22Rv1 (cell line): ENCODE results near the gene HMGN4.

ENCODE experiments used
- H3K27ac ChIP-seq: fragments of 450-650 bp; 2 replicates; pipeline ENCODE4 v1.5.1; 2017
- ZFX ChIP-seq: fragments of 450-650 bp; IDR thresholded peaks from 2 replicates; pipeline ENCODE4 v1.6.1; 2017; ENCODE audit warnings: antibody characterized with exemption, borderline replicate concordance
- TF ChIP-seq, protein P1 (sequence below): fragments of 450-650 bp; IDR thresholded peaks from 2 replicates; pipeline ENCODE4 v1.5.1; 2017; ENCODE audit warnings: mild to moderate bottlenecking

The HMGN4 gene

DNA sequence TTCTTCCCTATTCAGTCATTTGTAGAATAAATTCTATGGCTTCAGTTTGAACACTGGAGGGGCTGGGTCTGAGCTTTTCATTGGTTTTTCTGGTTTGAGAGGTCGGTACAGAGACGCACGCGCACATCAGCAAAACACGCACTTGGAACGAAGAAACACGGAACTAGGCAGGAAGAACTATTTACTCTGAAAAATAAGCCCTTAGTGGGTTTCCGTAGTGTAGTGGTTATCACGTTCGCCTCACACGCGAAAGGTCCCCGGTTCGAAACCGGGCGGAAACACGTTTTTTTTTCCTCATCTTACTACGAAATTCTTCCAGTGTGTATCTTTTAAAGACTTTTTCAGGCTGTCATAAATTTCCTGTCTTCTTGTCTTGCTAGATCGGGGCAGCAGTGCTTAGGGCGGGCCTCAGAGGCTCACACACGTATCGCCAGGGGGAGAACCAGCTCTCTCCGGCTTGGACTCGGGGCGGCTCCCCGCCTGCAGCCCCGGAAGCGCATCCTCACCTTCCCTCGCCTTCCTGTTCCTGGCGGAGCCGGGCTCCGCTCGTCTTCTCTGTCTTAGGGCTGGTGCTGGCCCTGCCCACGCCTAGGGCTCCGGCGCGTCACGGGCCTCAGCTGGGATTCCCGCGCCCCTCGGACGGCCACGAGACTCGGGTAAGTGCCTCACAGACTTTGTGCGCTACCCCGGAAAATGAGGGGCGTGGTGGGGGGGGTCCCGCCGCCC, at the start of gene HMGN4:
TSS of gene HMGN4 (plus strand) at position 521 of the 726 bp plus-strand sequence. CDS start 6,841 bp downstream, outside the sequence.
- H3K27ac ChIP-seq = peak within 1 kb of the TSS; percentile 97

DNA sequence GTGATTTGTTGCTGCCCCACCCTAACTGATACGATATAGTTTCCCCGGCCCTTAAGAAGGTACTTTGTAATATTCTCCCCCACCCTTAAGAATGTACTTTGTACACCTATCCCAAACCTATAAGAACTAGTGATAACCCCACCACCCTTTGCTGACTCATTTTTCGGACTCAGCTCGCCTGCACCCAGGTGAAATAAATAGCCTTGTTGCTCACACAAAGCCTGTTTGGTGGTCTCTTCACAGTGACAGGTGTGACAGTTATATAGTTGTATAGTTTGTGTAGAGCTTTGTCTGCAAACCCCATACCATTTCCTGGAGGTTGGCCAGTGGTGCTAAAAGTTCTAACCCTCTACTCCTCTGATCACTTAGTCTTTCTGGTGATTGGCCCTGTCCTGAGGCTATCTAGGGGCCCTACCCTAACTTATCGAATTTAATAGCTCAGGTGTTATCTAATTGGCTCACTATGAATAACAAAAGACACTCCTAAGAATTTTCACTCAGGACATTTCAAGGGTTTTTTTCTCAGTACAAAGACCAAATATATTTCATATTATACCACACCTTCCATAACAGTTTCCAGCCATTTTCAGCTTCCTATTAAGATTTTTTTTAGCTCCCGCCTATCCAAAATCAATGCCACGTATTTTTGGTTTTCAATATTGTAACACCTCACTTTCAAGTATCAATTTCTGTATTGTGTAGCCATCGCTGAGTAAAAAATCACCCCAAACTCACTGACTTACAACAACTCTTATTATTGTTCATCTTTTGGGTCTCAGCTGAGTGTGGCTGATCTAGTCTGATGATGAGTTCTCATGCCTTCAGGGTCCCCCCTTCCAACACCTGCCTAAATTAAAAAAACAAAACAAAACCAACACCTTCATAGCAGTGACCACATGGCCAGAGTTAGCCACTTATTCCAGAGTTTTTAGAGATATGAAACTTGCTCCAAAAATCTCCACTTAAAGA, 47.9 kb upstream of the HMGN4 start:
- no peak for TF ChIP-seq ZFX
- TF ChIP-seq, protein P1, sequence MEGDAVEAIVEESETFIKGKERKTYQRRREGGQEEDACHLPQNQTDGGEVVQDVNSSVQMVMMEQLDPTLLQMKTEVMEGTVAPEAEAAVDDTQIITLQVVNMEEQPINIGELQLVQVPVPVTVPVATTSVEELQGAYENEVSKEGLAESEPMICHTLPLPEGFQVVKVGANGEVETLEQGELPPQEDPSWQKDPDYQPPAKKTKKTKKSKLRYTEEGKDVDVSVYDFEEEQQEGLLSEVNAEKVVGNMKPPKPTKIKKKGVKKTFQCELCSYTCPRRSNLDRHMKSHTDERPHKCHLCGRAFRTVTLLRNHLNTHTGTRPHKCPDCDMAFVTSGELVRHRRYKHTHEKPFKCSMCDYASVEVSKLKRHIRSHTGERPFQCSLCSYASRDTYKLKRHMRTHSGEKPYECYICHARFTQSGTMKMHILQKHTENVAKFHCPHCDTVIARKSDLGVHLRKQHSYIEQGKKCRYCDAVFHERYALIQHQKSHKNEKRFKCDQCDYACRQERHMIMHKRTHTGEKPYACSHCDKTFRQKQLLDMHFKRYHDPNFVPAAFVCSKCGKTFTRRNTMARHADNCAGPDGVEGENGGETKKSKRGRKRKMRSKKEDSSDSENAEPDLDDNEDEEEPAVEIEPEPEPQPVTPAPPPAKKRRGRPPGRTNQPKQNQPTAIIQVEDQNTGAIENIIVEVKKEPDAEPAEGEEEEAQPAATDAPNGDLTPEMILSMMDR = no peak
- H3K27ac ChIP-seq = no peak overlapping the region

More for the DNA sequence above, at the start of gene HMGN4:
- no peak for TF ChIP-seq ZFX
- TF ChIP-seq, protein P1 = no peak

DNA sequence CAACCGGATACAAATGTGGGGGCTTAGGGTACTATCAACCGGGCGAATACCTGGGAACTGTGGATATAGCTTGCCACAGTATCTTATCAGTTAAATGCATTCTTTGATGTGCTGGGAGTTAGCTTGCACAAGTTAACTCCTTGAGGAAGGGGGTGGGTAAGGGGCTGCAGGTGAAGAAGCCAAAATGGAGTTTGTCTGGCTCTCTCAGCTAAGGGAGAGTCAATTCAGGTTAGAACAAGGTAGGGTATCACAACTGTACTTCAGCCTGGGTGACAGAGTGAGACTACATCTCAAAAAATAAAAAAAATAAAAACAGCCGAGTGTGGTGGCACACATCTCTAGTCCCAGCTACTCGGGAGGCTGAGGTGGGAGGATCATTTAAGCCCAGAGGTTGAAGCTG, 46.6 kb upstream of the HMGN4 start:
- H3K27ac ChIP-seq = no peak overlapping the region
- TF ChIP-seq, protein P1 = no peak
- TF ChIP-seq ZFX = no peak

DNA sequence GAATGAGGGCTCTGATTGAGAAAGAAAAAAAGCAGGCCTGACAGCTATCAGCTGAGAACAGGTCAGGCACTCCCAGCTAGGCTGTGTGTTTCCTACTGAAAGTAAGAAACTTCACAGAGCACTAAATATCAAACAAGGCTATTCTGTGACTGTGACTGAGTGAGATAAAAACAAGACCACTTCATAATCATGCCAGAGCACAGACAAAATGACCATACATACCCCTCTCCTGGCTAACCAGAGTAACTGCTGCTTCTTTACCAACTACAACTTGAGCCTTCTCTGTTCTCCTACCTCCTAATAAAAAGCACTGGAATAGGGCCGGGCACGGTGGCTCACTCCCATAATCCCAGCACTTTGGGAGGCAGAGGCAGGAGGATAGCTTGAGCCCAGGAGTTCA, 44.9 kb upstream of the HMGN4 start:
- H3K27ac ChIP-seq = no peak overlapping the region

DNA sequence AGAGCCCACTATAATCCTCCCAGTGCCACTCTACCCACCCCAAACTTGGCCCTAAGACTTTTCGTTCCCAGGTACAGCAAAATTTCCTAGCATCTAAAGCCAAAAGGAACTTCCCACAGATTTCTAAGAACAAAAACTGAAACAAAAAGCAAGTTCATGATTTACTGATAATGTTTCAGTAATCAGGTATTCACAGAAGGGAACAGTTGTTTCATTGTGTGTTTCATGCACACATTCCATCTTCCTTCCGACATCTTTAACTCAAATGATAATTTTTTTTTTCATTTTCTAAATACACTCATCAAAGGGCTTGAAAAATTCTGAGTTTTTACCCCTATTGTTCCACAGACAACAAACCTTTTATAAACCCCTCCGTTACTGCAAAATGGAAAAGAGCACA, 44.0 kb upstream of the HMGN4 start:
- H3K27ac ChIP-seq = no peak overlapping the region
- TF ChIP-seq, protein P1 = no peak
- no peak for TF ChIP-seq ZFX

More for the DNA sequence above, 44.9 kb upstream of the HMGN4 start:
- TF ChIP-seq ZFX = no peak
- TF ChIP-seq, protein P1 = no peak

DNA sequence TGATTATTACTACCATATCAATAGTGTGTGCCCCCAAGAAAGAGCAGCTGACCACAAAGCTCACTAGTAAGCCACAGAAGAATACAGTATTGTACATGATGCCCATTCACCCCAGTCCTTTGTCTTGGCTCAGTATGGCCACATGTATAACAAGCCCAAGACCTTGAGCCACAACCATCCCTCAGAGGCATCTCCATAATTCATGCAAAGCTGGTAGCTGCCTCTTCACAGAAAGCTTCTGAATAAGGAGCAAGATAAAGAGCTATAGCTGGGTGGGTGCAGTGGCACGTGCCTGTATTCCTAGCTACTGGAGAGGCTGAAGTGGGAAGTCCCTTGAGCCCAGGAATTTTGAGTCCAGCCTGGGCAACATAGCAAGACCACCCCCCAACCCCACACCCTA, 42.9 kb upstream of the HMGN4 start:
- TF ChIP-seq, protein P1 = no peak
- TF ChIP-seq ZFX = no peak
- H3K27ac ChIP-seq = no peak overlapping the region
